COLO668 (cell line): ENCODE results near the gene FAM118B.

Experiments
- DNase-seq: peaks from one replicate; lab custom pipeline; 2025; ENCODE audit not compliant: unreplicated experiment; lab: John Stamatoyannopoulos, UW

The FAM118B gene

GRCh38 chr11:126186025-126186698, 25.4 kb upstream of the FAM118B start:
- DNase-seq = no peak

DNA sequence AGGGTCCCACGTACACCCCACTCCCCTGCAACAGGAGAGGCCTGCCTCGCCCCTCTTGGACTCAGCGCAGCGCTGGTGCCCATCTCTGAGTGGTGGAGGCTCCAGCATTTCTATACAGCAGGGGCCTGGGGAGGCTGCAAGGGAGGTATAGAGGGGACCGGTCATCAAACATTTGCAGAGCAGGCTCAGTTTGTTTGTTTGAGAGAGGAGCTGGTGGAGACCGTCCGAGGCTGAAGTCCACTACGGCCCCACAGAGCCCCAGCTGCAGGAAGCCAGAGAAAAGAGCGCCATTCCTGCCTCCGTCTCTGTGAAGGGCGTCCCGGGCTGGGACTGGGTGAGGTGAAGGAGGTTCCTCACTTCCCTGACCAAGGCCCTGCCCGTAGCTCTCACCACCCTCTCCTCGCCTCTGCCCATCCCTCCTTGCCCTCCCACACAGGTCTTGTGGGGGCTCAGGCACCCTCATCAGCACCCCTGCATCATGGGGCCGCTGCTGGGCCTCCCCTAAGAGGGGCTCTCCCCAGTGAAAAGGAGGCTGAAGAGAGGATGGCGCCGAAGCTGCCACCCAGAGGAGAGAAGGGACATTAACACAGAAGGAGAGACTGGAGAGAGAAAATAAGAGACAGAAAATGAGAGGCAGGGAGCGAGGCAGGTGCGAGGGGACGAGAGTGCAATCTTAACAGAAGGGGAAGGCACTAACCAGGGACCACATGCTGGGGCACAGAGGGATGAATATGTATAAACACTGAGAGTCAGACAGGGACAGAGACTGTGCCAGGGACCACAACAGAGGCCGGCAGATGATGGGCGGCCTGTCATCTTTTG, 24.7 kb upstream of the FAM118B start:
- DNase-seq = no peak

DNA sequence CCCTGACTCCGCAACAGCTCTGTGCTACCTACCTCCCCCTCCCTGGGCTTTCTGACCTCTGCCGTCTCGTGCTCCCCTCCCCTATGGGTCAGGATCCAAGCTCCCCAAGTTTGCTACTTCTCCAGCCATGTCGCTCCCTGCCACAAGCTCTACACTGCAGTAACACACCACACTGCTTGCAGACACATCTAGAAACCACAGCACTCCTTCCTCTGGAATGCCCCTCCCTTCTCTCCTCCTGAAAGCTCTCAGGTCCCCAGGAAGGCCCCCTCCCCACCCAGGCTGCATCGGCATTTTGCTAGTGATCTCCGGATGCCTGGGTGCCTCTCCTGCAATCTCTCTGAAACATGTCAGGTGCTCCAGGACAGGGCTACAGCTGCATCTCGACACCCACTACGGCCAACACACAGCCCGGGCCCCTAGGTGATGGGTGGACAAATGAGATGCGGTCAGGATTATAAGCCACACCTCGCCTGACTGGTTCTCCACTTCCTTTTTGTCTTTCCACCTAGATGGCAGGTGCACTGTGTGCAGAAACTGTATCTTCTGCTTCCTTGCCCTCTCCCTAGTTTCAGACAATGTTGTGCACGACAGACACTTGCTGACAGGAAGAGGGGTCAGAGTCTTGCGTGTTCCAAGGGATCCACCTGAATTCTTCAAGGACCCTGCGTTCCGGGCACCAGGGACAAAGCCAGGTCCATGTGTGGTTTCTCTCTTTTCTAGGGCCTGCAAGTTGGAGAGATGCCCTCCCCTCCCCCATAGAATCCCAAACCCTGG, 23.1 kb upstream of the FAM118B start:
- no peak for DNase-seq

DNA sequence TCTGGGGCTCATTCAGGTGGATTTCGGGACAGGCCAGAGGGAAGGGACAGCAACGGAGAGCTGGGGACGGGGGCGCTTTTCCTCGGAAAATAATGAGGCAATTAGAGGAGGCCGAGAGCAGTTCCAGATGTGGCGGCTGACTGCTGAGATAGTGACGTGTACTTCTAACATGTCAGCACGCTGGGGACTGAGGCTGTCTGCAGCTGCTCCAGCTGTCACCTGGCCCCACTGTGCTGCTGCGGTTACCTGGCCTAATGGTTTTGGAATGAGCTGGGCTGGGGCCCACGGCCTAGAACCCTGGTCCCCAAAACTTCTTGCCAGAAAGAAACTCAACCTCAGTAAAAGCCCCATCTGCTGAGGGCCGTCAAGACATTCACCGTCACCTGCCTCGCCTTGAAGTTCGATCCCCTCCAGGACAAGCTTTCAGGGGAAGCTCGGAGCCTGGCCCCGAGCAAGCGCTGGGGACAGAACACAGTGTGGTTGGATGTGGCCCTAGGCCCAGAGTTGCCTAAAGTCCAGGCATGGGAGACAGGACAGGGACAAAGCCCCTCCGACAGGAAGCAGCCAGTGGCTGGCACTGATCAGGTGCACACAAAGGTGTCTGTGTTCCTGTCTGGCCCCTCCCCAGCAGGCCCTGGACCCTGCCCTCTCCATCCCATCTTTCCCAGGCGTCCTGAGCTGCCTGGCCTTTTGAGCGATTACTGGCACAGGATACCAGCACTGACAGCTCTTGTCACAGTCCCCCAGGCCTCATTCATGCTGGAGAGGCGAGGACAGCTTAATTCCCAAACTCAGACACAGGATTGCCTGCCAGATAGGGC, 22.3 kb upstream of the FAM118B start:
- DNase-seq = no peak

GRCh38 chr11:126190792-126191191, 20.8 kb upstream of the FAM118B start:
- DNase-seq = peak; percentile 12

GRCh38 chr11:126191379-126192073, 20.1 kb upstream of the FAM118B start:
- DNase-seq = no peak

- DNase-seq = no peak
Observed at GRCh38 chr11:126192361-126192760, 19.2 kb upstream of the FAM118B start.

- DNase-seq = no peak
Observed at GRCh38 chr11:126193038-126193478, 18.5 kb upstream of the FAM118B start.

DNA sequence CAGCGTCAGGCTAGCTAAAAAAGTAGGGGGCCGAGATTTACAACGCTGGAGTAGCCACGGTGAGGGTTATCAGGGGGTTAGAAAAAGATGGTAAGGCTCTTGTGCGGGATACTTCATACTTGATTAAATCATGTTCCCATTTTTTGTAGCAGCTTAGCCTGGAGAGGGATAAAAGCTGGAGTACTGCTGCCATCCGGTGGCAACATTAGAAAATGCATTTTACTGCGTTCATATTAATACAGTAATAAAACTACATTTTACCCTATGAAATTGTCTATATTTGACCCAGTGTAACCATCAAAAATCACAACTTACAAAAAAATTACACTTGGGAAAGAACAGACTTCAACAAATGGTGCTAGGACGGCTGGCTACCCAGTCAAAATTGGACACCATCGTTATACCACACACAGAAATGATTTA, 17.4 kb upstream of the FAM118B start:
- DNase-seq = peak; percentile 39

GRCh38 chr11:126195119-126195518, 16.5 kb upstream of the FAM118B start:
- DNase-seq = no peak

GRCh38 chr11:126197277-126197939, 14.2 kb upstream of the FAM118B start:
- no peak for DNase-seq

DNA sequence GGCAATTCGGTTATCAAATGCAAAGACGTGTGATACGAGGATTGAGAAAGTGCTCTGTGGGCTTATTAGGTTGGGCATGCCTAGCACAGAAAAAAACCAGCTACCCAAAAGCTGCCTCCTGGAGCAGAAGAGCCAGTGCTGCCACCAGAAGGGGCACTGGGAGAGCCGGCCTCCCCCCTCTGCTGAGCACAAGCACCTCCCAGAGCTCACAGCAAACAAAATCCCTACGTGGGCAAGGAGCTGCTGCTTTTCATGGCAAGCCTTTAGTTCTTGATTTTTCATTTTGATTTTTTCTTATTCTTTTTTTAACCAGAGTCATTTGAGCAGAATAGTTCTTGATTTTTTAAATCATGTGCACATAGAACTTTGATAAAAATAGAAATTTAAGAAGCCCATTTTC, 12.9 kb upstream of the FAM118B start:
- DNase-seq = no peak

DNA sequence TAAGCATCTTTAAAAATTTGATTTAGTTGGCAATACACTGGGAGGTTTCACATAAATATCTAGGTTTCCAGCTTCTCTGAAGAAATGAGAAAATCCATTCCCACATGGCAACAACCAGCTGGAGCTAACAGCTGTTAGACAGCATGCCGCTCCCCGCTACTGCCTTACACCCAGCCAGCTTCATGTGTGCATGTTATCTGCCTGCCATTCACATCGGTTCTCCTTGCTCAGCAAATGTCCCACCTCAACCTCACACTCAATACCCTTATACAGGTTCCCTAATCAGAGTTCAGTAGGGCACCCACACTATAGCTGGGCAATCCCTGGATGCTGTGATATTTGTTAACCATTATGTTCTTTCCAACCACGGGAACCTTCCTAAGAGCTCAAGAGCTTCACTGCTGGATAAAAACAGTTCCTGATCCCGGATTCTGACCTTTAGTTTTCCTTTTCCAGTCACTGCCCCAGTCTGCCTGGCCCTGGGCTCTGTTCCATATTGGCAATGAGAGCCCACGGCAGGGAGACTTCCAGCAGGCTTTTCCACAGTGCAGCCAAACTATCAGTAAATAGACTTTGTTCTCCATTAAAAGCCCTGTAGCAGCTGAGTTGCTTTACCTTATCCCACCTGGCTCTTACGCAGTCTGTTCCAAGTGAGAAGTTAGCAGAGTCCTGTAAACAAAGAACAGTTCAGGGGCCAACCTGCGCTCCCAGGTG, 8.8 kb upstream of the FAM118B start:
- no peak for DNase-seq

- DNase-seq = no peak
Observed at GRCh38 chr11:126205359-126205758, 6.2 kb upstream of the FAM118B start.

- DNase-seq = no peak
Observed at GRCh38 chr11:126207896-126208295, 3.7 kb upstream of the FAM118B start.

- DNase-seq = no peak
Observed at GRCh38 chr11:126210871-126211235, 729 bp upstream of the FAM118B start.

DNA sequence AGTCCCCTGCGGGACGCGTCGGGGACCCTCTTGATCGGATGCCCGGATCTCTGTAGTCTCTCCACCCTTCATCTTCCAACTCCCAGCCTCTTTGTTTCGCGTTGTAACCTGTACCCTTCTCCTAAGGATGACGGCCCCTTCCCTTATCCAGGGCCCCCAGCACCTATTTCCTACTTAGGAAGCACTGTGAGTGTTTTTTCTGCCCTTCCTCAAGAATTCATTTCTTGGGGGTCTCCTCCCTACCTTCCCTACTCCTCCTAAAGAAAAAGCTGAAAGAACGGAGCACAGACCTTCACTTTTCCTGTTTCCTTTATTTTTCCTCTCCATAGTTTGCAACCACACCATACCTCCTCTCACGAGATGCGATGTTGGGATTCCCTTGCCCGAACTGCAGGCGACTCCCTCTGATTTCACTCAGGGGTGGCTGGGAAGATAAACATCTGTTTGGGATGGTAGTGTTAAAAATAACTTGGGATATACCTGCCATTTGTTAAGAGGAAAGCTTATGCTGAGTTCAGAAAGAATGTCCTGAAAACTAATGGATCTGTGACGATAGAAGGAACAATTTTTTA, 593 bp downstream of the FAM118B start:
- no peak for DNase-seq

DNA sequence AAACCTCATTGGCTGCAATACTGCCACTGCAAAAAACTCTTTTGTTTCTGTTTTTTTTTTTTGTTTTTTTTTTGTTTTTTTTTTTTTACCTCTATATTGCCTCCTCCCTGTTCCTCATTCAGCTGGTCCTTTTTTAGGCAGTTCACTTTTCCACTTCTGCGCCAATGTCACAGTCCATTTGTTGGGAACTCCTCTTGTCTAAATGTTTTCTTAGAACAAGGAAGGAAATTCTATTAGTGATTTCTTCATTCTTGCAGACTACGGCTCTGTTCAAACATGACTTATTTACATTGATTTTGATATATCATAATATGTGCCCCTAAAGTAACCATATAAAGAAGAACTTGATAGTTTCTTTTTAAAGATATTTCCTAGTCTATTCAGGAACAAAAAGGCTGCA, 2.9 kb downstream of the FAM118B start:
- no peak for DNase-seq

DNA sequence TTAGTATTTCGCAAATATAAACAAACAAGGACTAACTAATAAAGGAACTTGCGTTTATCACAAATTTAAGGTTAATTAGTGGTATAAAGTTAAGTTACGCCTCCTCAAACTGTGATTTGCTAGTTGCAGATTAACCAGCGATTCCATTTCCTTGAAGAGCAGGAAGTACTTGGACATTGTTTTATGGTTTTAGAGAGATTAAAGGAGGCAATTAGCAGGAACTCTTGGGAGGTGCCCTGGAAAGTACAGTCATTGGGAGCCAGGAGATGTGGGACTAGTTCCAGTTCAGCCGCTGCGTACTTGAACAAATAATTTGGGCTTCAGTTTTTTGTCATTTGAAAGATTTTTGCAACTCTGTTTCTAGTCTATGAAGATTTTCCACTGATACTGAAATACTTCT, 3.3 kb downstream of the FAM118B start:
- DNase-seq = no peak
